IMR-90 (cell line): ENCODE data around the gene GRK5. TPM values are rescaled to one million over a fixed set of nuclear protein-coding genes. Genes with fewer than 3 reads are reported as not detected.

Experiments
- ATAC-seq: fragments of 200-7000 bp; cut with Tn5 transposase; 2 replicates; pipeline ENCODE4 v1.9.1; 2020; ENCODE audit warnings: low read depth, mild to moderate bottlenecking, moderate library complexity
- BruUV-seq: library from RNA; stranded (reverse); fragments of 400-500 nt; replicated peaks from 2 replicates; lab custom pipeline; 2021; lab: Mats Ljungman, UMichigan
- CTCF ChIA-PET: fragments of 300-600 bp; formaldehyde crosslinking; extraction: SDS; loops from one replicate; lab custom pipeline; 2021; ENCODE audit warnings: antibody characterized with exemption; lab: Yijun Ruan, JAX
- POLR2A ChIA-PET: fragments of 300-600 bp; sonication (Branson Sonifier 250); formaldehyde crosslinking; loops from one replicate; lab custom pipeline; 2022; ENCODE audit warnings: antibody characterized with exemption; ENCODE audit not compliant: unreplicated experiment; lab: Charles Lee
- DNase-seq: peaks from one replicate; pipeline ENCODE4 v3.0.0; 2013
- H2AFZ ChIP-seq: replicated peaks from 2 replicates; pipeline ENCODE3; 2013; ENCODE audit warnings: low read length, mild to moderate bottlenecking; ENCODE audit not compliant: poor library complexity
- H2AK5ac ChIP-seq: 2 replicates; pipeline ENCODE4 v1.6.1; 2013; ENCODE audit warnings: low read depth, low read length, inconsistent platforms
- H2AK9ac ChIP-seq: replicated peaks from 2 replicates; pipeline ENCODE3; 2013; ENCODE audit warnings: mild to moderate bottlenecking, low read depth, low read length, moderate library complexity; ENCODE audit not compliant: poor library complexity
- H2BK120ac ChIP-seq: 2 replicates; pipeline ENCODE4 v1.6.1; 2013; ENCODE audit warnings: low read depth, low read length, inconsistent platforms
- H2BK15ac ChIP-seq: 3 replicates; pipeline ENCODE4 v1.6.1; 2013; ENCODE audit warnings: low read depth, low read length, inconsistent platforms
- H2BK20ac ChIP-seq: 2 replicates; pipeline ENCODE4 v1.6.1; 2013; ENCODE audit warnings: low read depth, mild to moderate bottlenecking, inconsistent platforms, low read length, moderate library complexity
- H2BK5ac ChIP-seq: 2 replicates; pipeline ENCODE4 v1.6.1; 2013; ENCODE audit warnings: mild to moderate bottlenecking, low read depth, low read length, inconsistent platforms; ENCODE audit not compliant: poor library complexity, severe bottlenecking
- H3K14ac ChIP-seq: replicated peaks from 2 replicates; pipeline ENCODE4 v1.6.1; 2013; ENCODE audit warnings: low read depth, low read length, inconsistent platforms
- H3K18ac ChIP-seq: 2 replicates; pipeline ENCODE4 v1.6.1; 2013; ENCODE audit warnings: low read depth, low read length, control low read depth
- H3K23ac ChIP-seq: 2 replicates; pipeline ENCODE4 v1.6.1; 2013; ENCODE audit warnings: low read depth, low read length, inconsistent platforms
- H3K27ac ChIP-seq: 2 replicates; pipeline ENCODE4 v1.5.1; 2013; ENCODE audit warnings: mild to moderate bottlenecking, control low read depth, low read length; ENCODE audit not compliant: insufficient read depth
- H3K27me3 ChIP-seq: 2 replicates; pipeline ENCODE4 v1.6.1; 2013; ENCODE audit warnings: low read length; ENCODE audit not compliant: control insufficient read depth, insufficient read depth
- H3K36me3 ChIP-seq: 2 replicates; pipeline ENCODE4 v1.6.1; 2013; ENCODE audit warnings: low read length, mixed read lengths; ENCODE audit not compliant: control insufficient read depth, insufficient read depth
- H3K4ac ChIP-seq: 2 replicates; pipeline ENCODE4 v1.6.1; 2013; ENCODE audit warnings: low read depth, low read length, inconsistent platforms
- H3K4me1 ChIP-seq: 2 replicates; pipeline ENCODE4 v1.6.1; 2013; ENCODE audit warnings: low read length, mixed read lengths; ENCODE audit not compliant: control insufficient read depth, insufficient read depth
- H3K4me2 ChIP-seq: 2 replicates; pipeline ENCODE4 v1.6.1; 2013; ENCODE audit warnings: low read depth, mild to moderate bottlenecking, control low read depth, low read length, moderate library complexity
- H3K4me3 ChIP-seq: 2 replicates; pipeline ENCODE4 v1.5.1; 2013; ENCODE audit warnings: low read depth, mild to moderate bottlenecking, control low read depth, low read length, moderate library complexity; ENCODE audit not compliant: insufficient read depth
- H3K56ac ChIP-seq: 2 replicates; pipeline ENCODE4 v1.6.1; 2013; ENCODE audit warnings: low read length, inconsistent platforms; ENCODE audit not compliant: insufficient read depth; ENCODE audit errors: extremely low read depth
- H3K79me1 ChIP-seq, 2 experiments: 2 replicates each; pipeline ENCODE4 v1.6.1; 2013; ENCODE audit warnings: low read length in 2 of 2, inconsistent platforms in 1 of 2, low read depth in 1 of 2
- H3K9ac ChIP-seq: 2 replicates; pipeline ENCODE4 v1.6.1; 2013; ENCODE audit warnings: low read depth, low read length, control low read depth
- H3K9me1 ChIP-seq: 2 replicates; pipeline ENCODE4 v1.6.1; 2013; ENCODE audit warnings: low read length, inconsistent platforms; ENCODE audit not compliant: insufficient read depth
- H3K9me3 ChIP-seq: 2 replicates; pipeline ENCODE4 v1.6.1; 2013; ENCODE audit warnings: low read length; ENCODE audit not compliant: control insufficient read depth, insufficient read depth
- H4K20me1 ChIP-seq: 2 replicates; pipeline ENCODE4 v1.6.1; 2013; ENCODE audit warnings: low read length, inconsistent platforms; ENCODE audit not compliant: insufficient read depth
- H4K5ac ChIP-seq: 2 replicates; pipeline ENCODE4 v1.6.1; 2013; ENCODE audit warnings: mild to moderate bottlenecking, low read depth, low read length, control low read depth
- H4K8ac ChIP-seq, 2 experiments: 2 replicates each; pipeline ENCODE4 v1.6.1; 2013; ENCODE audit warnings: low read depth in 2 of 2, low read length in 2 of 2, control low read depth in 1 of 2, inconsistent platforms in 1 of 2
- H4K91ac ChIP-seq: 2 replicates; pipeline ENCODE4 v1.6.1; 2013; ENCODE audit warnings: low read depth, low read length, inconsistent platforms; ENCODE audit not compliant: insufficient read depth
- BHLHE40 ChIP-seq: fragments of 150-350 bp; IDR thresholded peaks from 2 replicates; pipeline ENCODE4 v1.6.1; 2016; ENCODE audit warnings: mild to moderate bottlenecking, low read depth, low read length
- CEBPB ChIP-seq: IDR thresholded peaks from 2 replicates; pipeline ENCODE4 v1.6.1; 2012; ENCODE audit warnings: low read depth, low read length, improper control_type of control experiment
- CHD1 ChIP-seq: IDR thresholded peaks from 2 replicates; pipeline ENCODE4 v1.6.1; 2012; ENCODE audit warnings: low read depth, low read length, improper control_type of control experiment
- CTCF ChIP-seq: conservative IDR thresholded peaks from 2 replicates; pipeline ENCODE4 v1.5.1; 2012; ENCODE audit warnings: mild to moderate bottlenecking, low read depth, low read length, improper control_type of control experiment
- FOS ChIP-seq: fragments of 150-350 bp; IDR thresholded peaks from 2 replicates; pipeline ENCODE4 v1.6.1; 2016; ENCODE audit warnings: low read depth, low read length
- MAFK ChIP-seq: IDR thresholded peaks from 2 replicates; pipeline ENCODE4 v1.6.1; 2012; ENCODE audit warnings: low read depth, low read length, improper control_type of control experiment
- MAZ ChIP-seq: IDR thresholded peaks from 2 replicates; pipeline ENCODE4 v1.6.1; 2012; ENCODE audit warnings: low read depth, mild to moderate bottlenecking, low read length, improper control_type of control experiment, moderate library complexity, borderline replicate concordance
- MXI1 ChIP-seq: IDR thresholded peaks from 2 replicates; pipeline ENCODE4 v1.6.1; 2012; ENCODE audit warnings: low read depth, mild to moderate bottlenecking, low read length, moderate library complexity, borderline replicate concordance
- NFE2L2 ChIP-seq: fragments of 150-350 bp; IDR thresholded peaks from 2 replicates; pipeline ENCODE4 v1.6.1; 2016; ENCODE audit warnings: low read depth, mild to moderate bottlenecking, low read length
- POLR2A ChIP-seq: IDR thresholded peaks from 2 replicates; pipeline ENCODE4 v1.6.1; 2012; ENCODE audit warnings: mild to moderate bottlenecking, low read depth, low read length
- RAD21 ChIP-seq: IDR thresholded peaks from 2 replicates; pipeline ENCODE4 v1.6.1; 2012; ENCODE audit warnings: low read length, improper control_type of control experiment
- RCOR1 ChIP-seq: IDR thresholded peaks from 2 replicates; pipeline ENCODE4 v1.6.1; 2012; ENCODE audit warnings: mild to moderate bottlenecking, low read length, improper control_type of control experiment; ENCODE audit not compliant: insufficient replicate concordance
- RFX5 ChIP-seq: IDR thresholded peaks from 2 replicates; pipeline ENCODE4 v1.8.0; 2012; ENCODE audit warnings: low read depth, mild to moderate bottlenecking, low read length, moderate library complexity
- SMC3 ChIP-seq: fragments of 150-350 bp; IDR thresholded peaks from 2 replicates; pipeline ENCODE4 v1.6.1; 2016; ENCODE audit warnings: low read depth, mild to moderate bottlenecking, antibody characterized with exemption, low read length, moderate library complexity
- USF2 ChIP-seq: fragments of 150-350 bp; IDR thresholded peaks from 2 replicates; pipeline ENCODE4 v1.6.1; 2017; ENCODE audit warnings: mild to moderate bottlenecking, antibody characterized with exemption, low read length, low read depth
- WGBS, 2 experiments: methylation state at CpG; one replicate each; pipeline versions ENCODE4 v1.1.5 to v1.1.7; 2013; ENCODE audit warnings: missing lambda C conversion rate in 2 of 2; ENCODE audit not compliant: insufficient read length in 1 of 2; ENCODE audit errors: extremely low coverage in 2 of 2; 5-methylcytosine and 5-hydroxymethylcytosine counted together
- dilution Hi-C: fragments of 300-500 bp; cut with HindIII; formaldehyde crosslinking; loops from one replicate; pipeline ENCODE4 v1.14.3; 2018; ENCODE audit warnings: low sequenced_read_pairs; ENCODE audit not compliant: unreplicated experiment
- in situ Hi-C: fragments of 300-500 bp; cut with MboI; formaldehyde crosslinking; loops from 3 replicates; pipeline ENCODE4 v1.14.3; 2019; ENCODE audit warnings: low sequenced_read_pairs, inconsistent platforms, mixed read lengths
- intact Hi-C: fragments of 100-400 bp; cut with micrococcal nuclease; formaldehyde crosslinking; loops from 2 replicates; pipeline ENCODE4 v1.10.0; 2022
- polyA plus RNA-seq, 3 experiments: library from polyadenylated mRNA; depleted of rRNA; stranded (reverse); fragments of >200 nt; gene quantifications; 2 replicates each; pipeline ENCODE4 v1.2.3, GENCODE V29; 2012; ENCODE audit warnings: low replicate concordance in 1 of 3
- total RNA-seq: library from RNA; depleted of rRNA; stranded (reverse); fragments of >200 nt; gene quantifications from 2 replicates; pipeline ENCODE4 v1.2.3, GENCODE V29; 2012

The GRK5 gene
- total and polyA plus RNA-seq, 2 of the 4 experiments (the other 2 are of a cell fraction), result 12.9 to 16.3 TPM

GRCh38 chr10:119245272-119245671 lies 37.9 kb downstream of the GRK5 start:
- no peak overlapping the region for H3K23ac ChIP-seq
- intact Hi-C loops, result no loop called here
- ChIA-PET CTCF (no interaction called here), POLR2A (no interaction called here)
- no peak overlapping the region for H4K8ac ChIP-seq
- ATAC-seq, result no peak
- H3K9me3 ChIP-seq, result no peaks in the 10 kb centered on the region
- H3K9ac ChIP-seq, result no peak overlapping the region
- no peak overlapping the region for H2AK9ac ChIP-seq
- peaks cover 16% of the 10 kb centered on the region for H3K4me1 ChIP-seq
- no peak overlapping the region for H3K18ac ChIP-seq
- H2BK120ac ChIP-seq, result no peak overlapping the region
- no peak overlapping the region for H4K91ac ChIP-seq
- no peak overlapping the region for H3K4ac ChIP-seq
- peaks cover 28 to 70% of the 10 kb centered on the region in 2 experiments for H3K79me1 ChIP-seq
- H4K20me1 ChIP-seq, result peaks cover 45% of the 10 kb centered on the region
- no peak overlapping the region for H3K4me2 ChIP-seq
- no peak overlapping the region for H2BK5ac ChIP-seq
- BruUV-seq, result no TSS peak
- no peak overlapping the region for H2BK15ac ChIP-seq
- no peak for DNase-seq
- no peaks in the 10 kb centered on the region for H3K27me3 ChIP-seq
- TF ChIP-seq NFE2L2 (no peak), RCOR1 (no peak), CTCF (no peak), USF2 (no peak), MXI1 (no peak), FOS (no peak), RFX5 (no peak), SMC3 (no peak), CEBPB (no peak), RAD21 (no peak), POLR2A (no peak), MAZ (no peak), MAFK (no peak), BHLHE40 (no peak), CHD1 (no peak)
- no peak overlapping the region for H2AK5ac ChIP-seq
- dilution Hi-C loops, result no loop called here
- no peak overlapping the region for H4K5ac ChIP-seq
- WGBS, 2 experiments, result no CpG with 5 or more reads among the region's 5 CpGs
- H3K36me3 ChIP-seq, result peaks cover 6% of the 10 kb centered on the region
- H3K4me3 ChIP-seq, result no peak overlapping the region
- H3K14ac ChIP-seq, result no peak overlapping the region
- H2BK20ac ChIP-seq, result no peak overlapping the region
- in situ Hi-C loops, result no loop called here
- H3K27ac ChIP-seq, result no peak overlapping the region
- peaks cover 23% of the 10 kb centered on the region for H3K9me1 ChIP-seq
- no peak overlapping the region for H2AFZ ChIP-seq
- H3K56ac ChIP-seq, result no peak overlapping the region
